HepG2 (cell line): Measurements from ENCODE around the gene STEAP3. TPM values are rescaled to one million over a fixed set of nuclear protein-coding genes. Genes with fewer than 3 reads are reported as not detected.
A peak's percentile ranks its signal among the peaks of the same experiment; 100 is the strongest.

Experiments used
- HOXA5 ChIP-seq: sonication (generic); formaldehyde crosslinking; IDR thresholded peaks from 2 replicates; pipeline ENCODE4 v1.4.0; 2020; ENCODE audit warnings: missing genetic modification reagents
- NCOA1 ChIP-seq: sonication (generic); formaldehyde crosslinking; IDR thresholded peaks from 2 replicates; pipeline ENCODE4 v1.9.0; 2021; ENCODE audit warnings: missing genetic modification reagents
- NONO ChIP-seq, 2 experiments: fragments of 450-650 bp in 1 of 2; sonication (generic) in 1 of 2; formaldehyde crosslinking in 1 of 2; IDR thresholded peaks in 1 of 2; conservative IDR thresholded peaks in 1 of 2; 2 replicates each; pipeline versions ENCODE4 v1.6.1 to v1.8.0; 2017 to 2022; ENCODE audit warnings: mild to moderate bottlenecking in 1 of 2, missing genetic modification reagents in 1 of 2, moderate library complexity in 1 of 2
- SOX13 ChIP-seq, 3 experiments: fragments of 450-650 bp in 1 of 3; sonication (generic) in 1 of 3; formaldehyde crosslinking in 1 of 3; IDR thresholded peaks in 2 of 3; conservative IDR thresholded peaks in 1 of 3; 2 replicates each; pipeline versions ENCODE4 v1.5.0 to v1.6.1; 2016 to 2020; ENCODE audit warnings: antibody characterized with exemption in 1 of 3, mild to moderate bottlenecking in 1 of 3, missing compliant biosample characterization in 1 of 3, missing genetic modification reagents in 1 of 3, moderate library complexity in 1 of 3
- ZFP41 ChIP-seq: sonication (generic); formaldehyde crosslinking; IDR thresholded peaks from 2 replicates; pipeline ENCODE4 v1.4.0; 2020; ENCODE audit warnings: mild to moderate bottlenecking, missing genetic modification reagents, borderline replicate concordance
- ZNF556 ChIP-seq: sonication (generic); formaldehyde crosslinking; IDR thresholded peaks from 2 replicates; pipeline ENCODE4 v1.4.0; 2020; ENCODE audit warnings: mild to moderate bottlenecking, missing genetic modification reagents, borderline replicate concordance
- ZNF615 ChIP-seq: sonication (generic); formaldehyde crosslinking; IDR thresholded peaks from 2 replicates; pipeline ENCODE4 v1.5.0; 2020; ENCODE audit warnings: mild to moderate bottlenecking, missing genetic modification reagents, borderline replicate concordance
- ZNF629 ChIP-seq: sonication (generic); formaldehyde crosslinking; conservative IDR thresholded peaks from 2 replicates; pipeline ENCODE4 v1.5.0; 2020; ENCODE audit warnings: missing genetic modification reagents
- ZNF703 ChIP-seq: sonication (generic); formaldehyde crosslinking; IDR thresholded peaks from 2 replicates; pipeline ENCODE4 v1.5.1; 2020; ENCODE audit warnings: missing genetic modification reagents, mild to moderate bottlenecking, moderate library complexity, borderline replicate concordance
- polyA plus RNA-seq, 8 experiments: library from polyadenylated mRNA; depleted of rRNA in 3 of 8; stranded (reverse) in 7 of 8; unstranded in 1 of 8; fragments of >200 nt; fragmentation: Illumina TruSeq in 4 of 8; extraction: Trizol in 4 of 8; gene quantifications; 2 replicates each; pipeline versions ENCODE4 v1.2.1 to v1.2.3, GENCODE V29; 2011 to 2016; ENCODE audit warnings: low read depth in 4 of 8, missing spikeins in 1 of 8, mixed read lengths in 1 of 8; ENCODE audit not compliant: insufficient read depth in 1 of 8
- total RNA-seq, 5 experiments: library from RNA; depleted of rRNA; stranded (reverse); fragments of >200 nt; fragmentation: Illumina TruSeq; extraction: Trizol; gene quantifications; 2 replicates each; pipeline ENCODE4 v1.2.3, GENCODE V29; 2016; ENCODE audit warnings: low read depth in 1 of 5
- TF ChIP-seq, protein P1 (sequence below): sonication (generic); formaldehyde crosslinking; IDR thresholded peaks from 2 replicates; pipeline ENCODE4 v1.4.0; 2020; ENCODE audit warnings: missing genetic modification reagents
- TF ChIP-seq, protein P2 (sequence below): sonication (generic); formaldehyde crosslinking; IDR thresholded peaks from 2 replicates; pipeline ENCODE4 v1.4.0; 2020; ENCODE audit warnings: missing genetic modification reagents, borderline replicate concordance
- TF ChIP-seq, protein P3 (sequence below): sonication (generic); formaldehyde crosslinking; conservative IDR thresholded peaks from 2 replicates; pipeline ENCODE4 v1.4.0; 2020; ENCODE audit warnings: missing genetic modification reagents
- TF ChIP-seq, protein P4 (sequence below): sonication (generic); formaldehyde crosslinking; IDR thresholded peaks from 2 replicates; pipeline ENCODE4 v1.4.0; 2020; ENCODE audit warnings: missing genetic modification reagents, mild to moderate bottlenecking, borderline replicate concordance
- TF ChIP-seq, protein P5 (sequence below): IDR thresholded peaks from 2 replicates; pipeline ENCODE4 v1.6.1; 2012; ENCODE audit warnings: low read length, improper control_type of control experiment

The STEAP3 gene
- total and polyA plus RNA-seq, 2 of the 13 experiments (the other 11 are each of a cell fraction or from before 2014, with no cell fraction given), result 7.3 to 21.1 TPM

DNA sequence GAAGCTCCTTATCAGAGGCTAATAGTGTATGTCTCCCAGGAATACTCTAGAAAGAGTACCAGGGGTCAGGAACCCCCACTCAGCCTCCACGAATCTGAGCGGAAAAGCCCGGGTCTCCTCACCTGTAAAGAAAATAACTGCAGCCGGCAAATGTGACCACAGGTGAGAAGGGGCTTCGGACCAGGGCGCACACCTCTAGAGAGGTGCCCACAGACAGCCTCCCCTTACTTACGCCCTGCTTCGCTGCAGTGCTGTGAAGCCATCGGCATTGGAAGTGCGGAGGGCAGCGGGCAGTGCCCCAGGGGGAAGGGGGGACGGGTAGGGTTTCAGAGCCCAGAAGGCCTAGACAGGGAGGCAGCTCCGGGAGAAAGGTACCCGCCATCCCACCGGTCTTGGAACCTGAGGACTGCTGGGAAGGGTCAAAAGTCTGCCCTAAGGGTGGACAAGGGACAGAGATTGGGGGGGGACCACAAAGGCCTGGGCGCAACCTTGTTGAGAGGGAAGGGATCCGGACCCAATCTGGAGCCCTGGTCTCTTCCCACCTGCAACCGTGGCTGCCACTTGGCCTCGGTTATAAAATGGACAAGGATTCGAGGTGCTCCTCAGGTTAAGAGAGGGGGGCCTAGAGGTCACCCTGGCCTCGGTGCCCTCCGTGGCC is 642 bp upstream of the STEAP3 start (continued):
- TF ChIP-seq, protein P1, sequence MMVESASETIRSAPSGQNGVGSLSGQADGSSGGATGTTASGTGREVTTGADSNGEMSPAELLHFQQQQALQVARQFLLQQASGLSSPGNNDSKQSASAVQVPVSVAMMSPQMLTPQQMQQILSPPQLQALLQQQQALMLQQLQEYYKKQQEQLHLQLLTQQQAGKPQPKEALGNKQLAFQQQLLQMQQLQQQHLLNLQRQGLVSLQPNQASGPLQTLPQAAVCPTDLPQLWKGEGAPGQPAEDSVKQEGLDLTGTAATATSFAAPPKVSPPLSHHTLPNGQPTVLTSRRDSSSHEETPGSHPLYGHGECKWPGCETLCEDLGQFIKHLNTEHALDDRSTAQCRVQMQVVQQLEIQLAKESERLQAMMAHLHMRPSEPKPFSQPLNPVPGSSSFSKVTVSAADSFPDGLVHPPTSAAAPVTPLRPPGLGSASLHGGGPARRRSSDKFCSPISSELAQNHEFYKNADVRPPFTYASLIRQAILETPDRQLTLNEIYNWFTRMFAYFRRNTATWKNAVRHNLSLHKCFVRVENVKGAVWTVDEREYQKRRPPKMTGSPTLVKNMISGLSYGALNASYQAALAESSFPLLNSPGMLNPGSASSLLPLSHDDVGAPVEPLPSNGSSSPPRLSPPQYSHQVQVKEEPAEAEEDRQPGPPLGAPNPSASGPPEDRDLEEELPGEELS (CRISPR knock-in tag), result no peak
- TF ChIP-seq ZNF615 (CRISPR knock-in tag), result no peak
- TF ChIP-seq ZFP41 (CRISPR knock-in tag), result no peak
- TF ChIP-seq HOXA5 (CRISPR knock-in tag), result peak; percentile 5; the same call in 1 of the 2 replicates
- TF ChIP-seq SOX13 (IDR thresholded peaks at IDR 0.05), result no peak
- no peak for TF ChIP-seq SOX13 (CRISPR knock-in tag; conservative IDR thresholded peaks at IDR 0.05 in 1 of 2, IDR thresholded peaks at IDR 0.05 in 1 of 2)
- no peak for TF ChIP-seq NONO (IDR thresholded peaks at IDR 0.05)
- no peak for TF ChIP-seq NONO (CRISPR knock-in tag; conservative IDR thresholded peaks at IDR 0.05)
- TF ChIP-seq, protein P2, sequence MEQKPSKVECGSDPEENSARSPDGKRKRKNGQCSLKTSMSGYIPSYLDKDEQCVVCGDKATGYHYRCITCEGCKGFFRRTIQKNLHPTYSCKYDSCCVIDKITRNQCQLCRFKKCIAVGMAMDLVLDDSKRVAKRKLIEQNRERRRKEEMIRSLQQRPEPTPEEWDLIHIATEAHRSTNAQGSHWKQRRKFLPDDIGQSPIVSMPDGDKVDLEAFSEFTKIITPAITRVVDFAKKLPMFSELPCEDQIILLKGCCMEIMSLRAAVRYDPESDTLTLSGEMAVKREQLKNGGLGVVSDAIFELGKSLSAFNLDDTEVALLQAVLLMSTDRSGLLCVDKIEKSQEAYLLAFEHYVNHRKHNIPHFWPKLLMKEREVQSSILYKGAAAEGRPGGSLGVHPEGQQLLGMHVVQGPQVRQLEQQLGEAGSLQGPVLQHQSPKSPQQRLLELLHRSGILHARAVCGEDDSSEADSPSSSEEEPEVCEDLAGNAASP (CRISPR knock-in tag), result no peak
- peak; percentile 60; the same call in 1 of the 2 replicates for TF ChIP-seq NCOA1 (CRISPR knock-in tag)
- 0 out of 2 replicates have a peak, but pooled peaks have one; percentile 8 for TF ChIP-seq ZNF629 (CRISPR knock-in tag)
- TF ChIP-seq ZNF703 (CRISPR knock-in tag), result no peak
- TF ChIP-seq, protein P3, sequence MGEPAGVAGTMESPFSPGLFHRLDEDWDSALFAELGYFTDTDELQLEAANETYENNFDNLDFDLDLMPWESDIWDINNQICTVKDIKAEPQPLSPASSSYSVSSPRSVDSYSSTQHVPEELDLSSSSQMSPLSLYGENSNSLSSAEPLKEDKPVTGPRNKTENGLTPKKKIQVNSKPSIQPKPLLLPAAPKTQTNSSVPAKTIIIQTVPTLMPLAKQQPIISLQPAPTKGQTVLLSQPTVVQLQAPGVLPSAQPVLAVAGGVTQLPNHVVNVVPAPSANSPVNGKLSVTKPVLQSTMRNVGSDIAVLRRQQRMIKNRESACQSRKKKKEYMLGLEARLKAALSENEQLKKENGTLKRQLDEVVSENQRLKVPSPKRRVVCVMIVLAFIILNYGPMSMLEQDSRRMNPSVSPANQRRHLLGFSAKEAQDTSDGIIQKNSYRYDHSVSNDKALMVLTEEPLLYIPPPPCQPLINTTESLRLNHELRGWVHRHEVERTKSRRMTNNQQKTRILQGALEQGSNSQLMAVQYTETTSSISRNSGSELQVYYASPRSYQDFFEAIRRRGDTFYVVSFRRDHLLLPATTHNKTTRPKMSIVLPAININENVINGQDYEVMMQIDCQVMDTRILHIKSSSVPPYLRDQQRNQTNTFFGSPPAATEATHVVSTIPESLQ (CRISPR knock-in tag), result no peak
- TF ChIP-seq, protein P4, sequence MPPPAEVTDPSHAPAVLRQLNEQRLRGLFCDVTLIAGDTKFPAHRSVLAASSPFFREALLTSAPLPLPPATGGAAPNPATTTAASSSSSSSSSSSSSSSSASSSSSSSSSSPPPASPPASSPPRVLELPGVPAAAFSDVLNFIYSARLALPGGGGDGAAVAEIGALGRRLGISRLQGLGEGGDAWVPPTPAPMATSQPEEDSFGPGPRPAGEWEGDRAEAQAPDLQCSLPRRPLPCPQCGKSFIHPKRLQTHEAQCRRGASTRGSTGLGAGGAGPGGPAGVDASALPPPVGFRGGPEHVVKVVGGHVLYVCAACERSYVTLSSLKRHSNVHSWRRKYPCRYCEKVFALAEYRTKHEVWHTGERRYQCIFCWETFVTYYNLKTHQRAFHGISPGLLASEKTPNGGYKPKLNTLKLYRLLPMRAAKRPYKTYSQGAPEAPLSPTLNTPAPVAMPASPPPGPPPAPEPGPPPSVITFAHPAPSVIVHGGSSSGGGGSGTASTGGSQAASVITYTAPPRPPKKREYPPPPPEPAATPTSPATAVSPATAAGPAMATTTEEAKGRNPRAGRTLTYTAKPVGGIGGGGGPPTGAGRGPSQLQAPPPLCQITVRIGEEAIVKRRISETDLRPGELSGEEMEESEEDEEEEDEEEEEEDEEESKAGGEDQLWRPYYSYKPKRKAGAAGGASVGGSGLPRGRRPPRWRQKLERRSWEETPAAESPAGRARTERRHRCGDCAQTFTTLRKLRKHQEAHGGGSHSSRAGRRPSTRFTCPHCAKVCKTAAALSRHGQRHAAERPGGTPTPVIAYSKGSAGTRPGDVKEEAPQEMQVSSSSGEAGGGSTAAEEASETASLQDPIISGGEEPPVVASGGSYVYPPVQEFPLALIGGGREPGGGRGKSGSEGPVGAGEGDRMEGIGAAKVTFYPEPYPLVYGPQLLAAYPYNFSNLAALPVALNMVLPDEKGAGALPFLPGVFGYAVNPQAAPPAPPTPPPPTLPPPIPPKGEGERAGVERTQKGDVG, result peak; percentile 21; the same call in 1 of the 2 replicates
- TF ChIP-seq, protein P5, sequence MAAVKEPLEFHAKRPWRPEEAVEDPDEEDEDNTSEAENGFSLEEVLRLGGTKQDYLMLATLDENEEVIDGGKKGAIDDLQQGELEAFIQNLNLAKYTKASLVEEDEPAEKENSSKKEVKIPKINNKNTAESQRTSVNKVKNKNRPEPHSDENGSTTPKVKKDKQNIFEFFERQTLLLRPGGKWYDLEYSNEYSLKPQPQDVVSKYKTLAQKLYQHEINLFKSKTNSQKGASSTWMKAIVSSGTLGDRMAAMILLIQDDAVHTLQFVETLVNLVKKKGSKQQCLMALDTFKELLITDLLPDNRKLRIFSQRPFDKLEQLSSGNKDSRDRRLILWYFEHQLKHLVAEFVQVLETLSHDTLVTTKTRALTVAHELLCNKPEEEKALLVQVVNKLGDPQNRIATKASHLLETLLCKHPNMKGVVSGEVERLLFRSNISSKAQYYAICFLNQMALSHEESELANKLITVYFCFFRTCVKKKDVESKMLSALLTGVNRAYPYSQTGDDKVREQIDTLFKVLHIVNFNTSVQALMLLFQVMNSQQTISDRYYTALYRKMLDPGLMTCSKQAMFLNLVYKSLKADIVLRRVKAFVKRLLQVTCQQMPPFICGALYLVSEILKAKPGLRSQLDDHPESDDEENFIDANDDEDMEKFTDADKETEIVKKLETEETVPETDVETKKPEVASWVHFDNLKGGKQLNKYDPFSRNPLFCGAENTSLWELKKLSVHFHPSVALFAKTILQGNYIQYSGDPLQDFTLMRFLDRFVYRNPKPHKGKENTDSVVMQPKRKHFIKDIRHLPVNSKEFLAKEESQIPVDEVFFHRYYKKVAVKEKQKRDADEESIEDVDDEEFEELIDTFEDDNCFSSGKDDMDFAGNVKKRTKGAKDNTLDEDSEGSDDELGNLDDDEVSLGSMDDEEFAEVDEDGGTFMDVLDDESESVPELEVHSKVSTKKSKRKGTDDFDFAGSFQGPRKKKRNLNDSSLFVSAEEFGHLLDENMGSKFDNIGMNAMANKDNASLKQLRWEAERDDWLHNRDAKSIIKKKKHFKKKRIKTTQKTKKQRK, result no peak
- no peak for TF ChIP-seq ZNF556
